Cardiac septum (tissue), 1 donor: ENCODE measurements around the gene GDPD4. TPM values are rescaled to one million over a fixed set of nuclear protein-coding genes. Genes with fewer than 3 reads are reported as not detected.

Source experiments
- total RNA-seq: library from RNA; stranded (reverse); fragmentation: NEBNext Ultra II Directional; extraction: Animal tissue kit (Norgen Biotek cat#: 25700); gene quantifications from one replicate; pipeline ENCODE4 v1.2.1, GENCODE V29; 2021
- donor health status: DM: no; HTN: no; CAD: no.

Gene GDPD4
- total RNA-seq, 1 donor from 2014 or later = not detected

Other genes starting within 250 kb of the GDPD4 start
- gene CAPN5, start 234.7 kb downstream of the GDPD4 start, total RNA-seq = 4.0 TPM
- not detected for gene OMP, start 198.8 kb downstream of the GDPD4 start, total RNA-seq
- 3.0 TPM for gene MYO7A, start 173.4 kb downstream of the GDPD4 start, total RNA-seq
- gene PAK1, start 172.4 kb upstream of the GDPD4 start, total RNA-seq = 16.5 TPM